GM10266 (cell line): ENCODE measurements around the gene BNC2.

Experiments used
- DNase-seq: peaks from one replicate; pipeline ENCODE4 v3.0.0; 2012; ENCODE audit errors: extremely low spot score
- TF ChIP-seq, protein P1 (sequence below): IDR thresholded peaks from 2 replicates; pipeline ENCODE4 v1.5.1; 2012; ENCODE audit warnings: mild to moderate bottlenecking, low read depth; ENCODE audit not compliant: control insufficient read depth, insufficient read depth; ENCODE audit errors: missing control alignments

The BNC2 gene

DNA sequence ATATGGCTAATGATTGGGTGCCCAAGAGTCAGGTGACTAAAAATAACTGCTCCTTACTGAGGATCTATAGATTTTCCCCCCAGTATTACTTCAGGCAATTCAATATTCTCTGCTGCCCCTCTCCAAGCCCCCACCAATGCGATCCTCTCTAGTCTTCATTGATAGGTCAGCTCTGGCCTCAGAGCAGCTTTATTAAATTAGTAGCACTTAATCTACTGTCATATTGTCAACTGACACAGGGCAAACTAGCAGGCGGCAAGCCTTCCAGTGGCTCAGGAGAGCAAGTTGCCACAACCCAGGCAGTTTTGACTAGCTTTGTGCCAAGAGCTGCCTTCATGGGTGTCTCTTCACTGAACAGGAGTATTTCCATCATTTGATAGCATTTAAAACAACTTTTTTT, 462.9 kb downstream of the BNC2 start:
- TF ChIP-seq, protein P1, sequence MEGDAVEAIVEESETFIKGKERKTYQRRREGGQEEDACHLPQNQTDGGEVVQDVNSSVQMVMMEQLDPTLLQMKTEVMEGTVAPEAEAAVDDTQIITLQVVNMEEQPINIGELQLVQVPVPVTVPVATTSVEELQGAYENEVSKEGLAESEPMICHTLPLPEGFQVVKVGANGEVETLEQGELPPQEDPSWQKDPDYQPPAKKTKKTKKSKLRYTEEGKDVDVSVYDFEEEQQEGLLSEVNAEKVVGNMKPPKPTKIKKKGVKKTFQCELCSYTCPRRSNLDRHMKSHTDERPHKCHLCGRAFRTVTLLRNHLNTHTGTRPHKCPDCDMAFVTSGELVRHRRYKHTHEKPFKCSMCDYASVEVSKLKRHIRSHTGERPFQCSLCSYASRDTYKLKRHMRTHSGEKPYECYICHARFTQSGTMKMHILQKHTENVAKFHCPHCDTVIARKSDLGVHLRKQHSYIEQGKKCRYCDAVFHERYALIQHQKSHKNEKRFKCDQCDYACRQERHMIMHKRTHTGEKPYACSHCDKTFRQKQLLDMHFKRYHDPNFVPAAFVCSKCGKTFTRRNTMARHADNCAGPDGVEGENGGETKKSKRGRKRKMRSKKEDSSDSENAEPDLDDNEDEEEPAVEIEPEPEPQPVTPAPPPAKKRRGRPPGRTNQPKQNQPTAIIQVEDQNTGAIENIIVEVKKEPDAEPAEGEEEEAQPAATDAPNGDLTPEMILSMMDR, result no peak
- no peak for DNase-seq

GRCh38 chr9:16406526-16407225, 463.8 kb downstream of the BNC2 start:
- no peak for DNase-seq
- TF ChIP-seq, protein P1, result no peak

GRCh38 chr9:16405421-16405820, 465.0 kb downstream of the BNC2 start:
- TF ChIP-seq, protein P1, result no peak
- DNase-seq, result no peak

GRCh38 chr9:16401701-16402100, 468.8 kb downstream of the BNC2 start:
- no peak for DNase-seq
- TF ChIP-seq, protein P1, result no peak

GRCh38 chr9:16398691-16399090, 471.8 kb downstream of the BNC2 start:
- TF ChIP-seq, protein P1, result no peak
- no peak for DNase-seq

- TF ChIP-seq, protein P1, result no peak
- DNase-seq, result no peak
Observed at GRCh38 chr9:16396389-16396788, 474.1 kb downstream of the BNC2 start.

- TF ChIP-seq, protein P1, result no peak
Observed at GRCh38 chr9:16391369-16391768, 479.1 kb downstream of the BNC2 start.

More at GRCh38 chr9:16391369-16391768, 479.1 kb downstream of the BNC2 start:
- DNase-seq, result no peak
